ENCODE data around the gene EEF1G.

GRCh38 chr11:62610814-62611704 is 37.4 kb upstream of the EEF1G start:
- TF ChIP-seq BCL11A (tag by site-specific recombination; IDR thresholded peaks at IDR 0.05; ENCODE audit: low read depth): no peak
- no peak for TF ChIP-seq ZNF670 (tag by site-specific recombination; IDR thresholded peaks at IDR 0.05; ENCODE audit: low read depth)
- no peak for TF ChIP-seq ZNF146 (tag by site-specific recombination; IDR thresholded peaks at IDR 0.05)
- no peak for TF ChIP-seq ZNF629 (tag by site-specific recombination; IDR thresholded peaks at IDR 0.05)
- TF ChIP-seq ZBTB7A (tag by site-specific recombination; IDR thresholded peaks at IDR 0.05; ENCODE audit: low read depth): no peak
- TF ChIP-seq CTCF (tag by site-specific recombination; IDR thresholded peaks at IDR 0.05): no peak
